ENCODE data around the gene GTF3C2. TPM values are rescaled to one million over a fixed set of nuclear protein-coding genes. Genes with fewer than 3 reads are reported as not detected.

GTF3C2 gene
- polyA plus RNA-seq, 1 donor = 86.7 TPM

DNA sequence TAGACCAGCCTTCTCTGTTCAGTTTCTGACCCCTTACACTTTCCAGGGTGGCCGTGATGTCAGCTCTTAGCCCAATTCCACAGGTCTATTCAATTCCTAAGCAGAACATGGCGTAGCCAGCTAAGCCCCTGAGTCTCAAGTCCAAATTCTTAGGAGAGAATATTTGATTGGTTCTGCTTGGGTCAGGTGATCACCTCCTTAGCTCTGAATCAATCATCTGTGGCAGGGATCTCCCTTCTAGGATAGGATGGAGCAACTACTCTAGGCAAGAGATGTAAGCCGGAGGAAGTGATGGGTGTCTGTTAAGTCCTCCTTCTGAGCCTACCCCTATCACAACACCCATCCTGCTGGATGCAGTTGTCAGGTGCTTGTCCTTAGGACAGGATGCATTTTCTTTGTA lies 59.4 kb downstream of the GTF3C2 start:
- DNase-seq = no peak

- DNase-seq = no peak
Measured at GRCh38 chr2:27296481-27296880, 60.1 kb downstream of the GTF3C2 start.

- no peak for DNase-seq
Measured at GRCh38 chr2:27294928-27295327, 61.6 kb downstream of the GTF3C2 start.

DNA sequence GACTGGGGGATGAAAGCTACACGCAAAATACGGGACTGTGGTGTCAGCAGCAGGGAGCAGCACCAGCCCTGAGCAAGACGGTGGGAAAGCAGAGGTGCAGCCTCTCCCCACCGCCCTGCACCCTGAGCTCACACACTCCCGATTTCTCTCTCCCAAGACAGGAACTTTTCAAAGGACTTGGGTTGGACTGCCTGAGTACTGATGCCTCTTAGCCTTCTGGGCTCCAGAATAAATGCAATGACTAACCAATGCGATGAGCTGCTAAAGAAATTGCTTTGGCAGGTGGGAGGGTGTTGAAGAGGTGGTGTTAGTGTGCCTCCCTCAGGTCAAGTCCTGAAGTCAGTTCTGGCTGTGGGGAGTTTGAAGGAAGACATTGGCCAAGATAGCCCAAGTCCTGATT lies 64.7 kb downstream of the GTF3C2 start:
- DNase-seq = no peak

- no peak for DNase-seq
Measured at GRCh38 chr2:27290549-27290948, 66.0 kb downstream of the GTF3C2 start.

DNA sequence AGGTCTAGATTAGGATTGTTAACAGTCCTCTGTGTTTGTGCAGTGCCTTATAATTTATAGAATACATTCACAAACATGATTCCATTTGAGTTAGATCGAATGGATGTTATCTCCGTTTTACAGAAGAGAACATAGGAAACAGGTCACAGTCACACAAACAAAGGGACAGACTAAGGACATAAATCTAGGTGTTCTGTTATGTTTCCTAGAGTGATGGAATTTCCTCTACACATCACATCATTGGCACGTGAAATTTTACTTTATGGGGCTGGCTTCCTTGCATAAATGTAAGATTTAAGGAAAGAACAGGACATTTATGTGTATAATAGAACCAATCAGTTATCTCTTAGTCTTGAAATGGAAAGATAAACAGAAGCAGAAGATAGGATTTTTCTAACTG lies 68.0 kb downstream of the GTF3C2 start:
- no peak for DNase-seq

- no peak for DNase-seq
Measured at GRCh38 chr2:27285481-27285880, 71.1 kb downstream of the GTF3C2 start.

GRCh38 chr2:27284996-27285395 lies 71.6 kb downstream of the GTF3C2 start:
- no peak for DNase-seq

DNA sequence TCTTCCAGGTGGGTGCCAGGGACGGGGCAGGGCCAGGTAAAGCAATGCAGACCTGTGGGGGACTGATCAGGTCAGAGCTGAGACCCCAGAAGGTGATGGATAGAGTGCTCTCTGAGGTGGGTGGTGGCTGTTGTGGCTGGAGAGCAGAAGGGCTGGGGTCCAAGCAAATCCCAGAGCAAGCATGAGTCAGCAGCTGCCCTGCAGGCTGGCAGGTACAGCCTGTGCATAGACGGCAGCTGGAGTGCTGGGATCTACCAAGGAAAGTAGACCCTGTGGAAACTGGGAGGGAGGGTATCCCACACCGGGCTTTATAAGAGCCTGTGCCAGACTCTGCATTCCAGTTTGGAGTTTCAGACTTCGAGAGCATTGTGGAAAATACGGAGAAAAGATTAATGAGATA lies 73.7 kb downstream of the GTF3C2 start:
- DNase-seq = no peak

GRCh38 chr2:27281855-27282559 lies 74.6 kb downstream of the GTF3C2 start, which contains the start of gene TRIM54:
Gene TRIM54 (plus strand): TSS chr2:27282429. CDS start chr2:27282732, 303 bp downstream.
- no peak for DNase-seq

GRCh38 chr2:27281442-27281841 lies 75.1 kb downstream of the GTF3C2 start:
- DNase-seq = no peak

DNA sequence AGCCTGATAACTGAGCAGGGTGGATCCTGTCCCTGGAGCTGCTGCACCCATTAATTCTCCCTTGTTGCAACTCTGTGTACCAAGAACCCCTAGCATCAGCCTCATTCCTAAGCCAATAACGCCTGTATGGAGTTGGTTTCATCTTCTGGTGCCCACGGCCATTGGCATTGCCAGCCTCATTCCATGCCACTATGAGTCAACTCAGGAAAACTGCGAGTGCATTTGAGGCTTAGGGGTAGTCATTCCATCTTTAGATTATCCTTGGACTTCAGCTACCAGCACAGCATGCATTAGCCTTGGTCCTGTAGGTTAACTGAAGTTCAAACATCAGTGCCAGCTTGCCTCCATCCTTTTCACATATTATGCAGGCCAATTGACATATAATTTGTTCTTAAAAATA lies 75.7 kb downstream of the GTF3C2 start:
- no peak for DNase-seq

DNA sequence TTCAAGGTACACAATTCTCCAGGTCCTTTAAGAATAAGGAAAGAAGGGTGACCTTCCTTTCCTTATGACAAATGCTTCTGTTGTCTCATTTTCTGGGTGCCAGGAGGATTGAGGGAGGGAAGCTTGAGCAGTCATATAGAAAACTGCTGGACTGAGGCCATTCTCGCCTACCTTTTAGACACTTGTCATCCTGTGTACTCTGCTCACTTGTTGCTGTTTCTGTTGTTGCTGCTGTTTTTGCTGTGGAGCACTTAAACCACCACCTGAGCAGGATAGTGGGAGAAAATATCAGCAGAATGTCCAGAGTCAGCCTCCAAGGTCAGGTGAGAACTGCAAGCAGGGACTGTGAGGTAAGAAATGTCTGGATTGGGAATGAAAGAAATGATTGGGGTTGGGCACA lies 78.6 kb downstream of the GTF3C2 start:
- DNase-seq = no peak

Other genes with a start within 250 kb of the GTF3C2 start
- 5.4 TPM for gene CGREF1, start 237.6 kb downstream of the GTF3C2 start, polyA plus RNA-seq (ENCODE audit: insufficient read length)
- 1.4 TPM for gene ABHD1, start 232.9 kb downstream of the GTF3C2 start, polyA plus RNA-seq (ENCODE audit: insufficient read length)
- gene PREB, start 222.1 kb downstream of the GTF3C2 start, polyA plus RNA-seq (ENCODE audit: insufficient read length) = 49.3 TPM
- gene PRR30, start 217.4 kb downstream of the GTF3C2 start, polyA plus RNA-seq (ENCODE audit: insufficient read length) = not detected
- 0.50 TPM for gene TCF23, start 207.8 kb downstream of the GTF3C2 start, polyA plus RNA-seq (ENCODE audit: insufficient read length)
- gene ATRAID, start 144.7 kb downstream of the GTF3C2 start, polyA plus RNA-seq (ENCODE audit: insufficient read length) = 147 TPM
- gene SLC5A6, start 144.5 kb downstream of the GTF3C2 start, polyA plus RNA-seq (ENCODE audit: insufficient read length) = 48.6 TPM
- gene CAD, start 139.4 kb downstream of the GTF3C2 start, polyA plus RNA-seq (ENCODE audit: insufficient read length) = 54.3 TPM
- gene SLC30A3, start 93.7 kb downstream of the GTF3C2 start, polyA plus RNA-seq (ENCODE audit: insufficient read length) = 6.2 TPM
- gene DNAJC5G, start 81.3 kb downstream of the GTF3C2 start, polyA plus RNA-seq (ENCODE audit: insufficient read length) = 2.0 TPM
- 6.7 TPM for gene TRIM54, start 74.3 kb downstream of the GTF3C2 start, polyA plus RNA-seq (ENCODE audit: insufficient read length)
- 0.65 TPM for gene UCN, start 48.3 kb downstream of the GTF3C2 start, polyA plus RNA-seq (ENCODE audit: insufficient read length)
- 97.4 TPM for gene MPV17, start 33.7 kb downstream of the GTF3C2 start, polyA plus RNA-seq (ENCODE audit: insufficient read length)
- 57.9 TPM for gene EIF2B4, start 13.6 kb upstream of the GTF3C2 start, polyA plus RNA-seq (ENCODE audit: insufficient read length)
- 94.4 TPM for gene SNX17, start 13.9 kb upstream of the GTF3C2 start, polyA plus RNA-seq (ENCODE audit: insufficient read length)
- gene ZNF513, start 24.0 kb upstream of the GTF3C2 start, polyA plus RNA-seq (ENCODE audit: insufficient read length) = 19.6 TPM
- 96.0 TPM for gene PPM1G, start 52.8 kb upstream of the GTF3C2 start, polyA plus RNA-seq (ENCODE audit: insufficient read length)
- gene NRBP1, start 71.9 kb upstream of the GTF3C2 start, polyA plus RNA-seq (ENCODE audit: insufficient read length) = 132 TPM
- gene KRTCAP3, start 85.6 kb upstream of the GTF3C2 start, polyA plus RNA-seq (ENCODE audit: insufficient read length) = 10.7 TPM
- gene IFT172, start 133.0 kb upstream of the GTF3C2 start, polyA plus RNA-seq (ENCODE audit: insufficient read length) = 71.8 TPM
- gene FNDC4, start 138.4 kb upstream of the GTF3C2 start, polyA plus RNA-seq (ENCODE audit: insufficient read length) = 6.8 TPM
- 0.10 TPM for gene GCKR, start 140.1 kb upstream of the GTF3C2 start, polyA plus RNA-seq (ENCODE audit: insufficient read length)
- 90.0 TPM for gene ZNF512, start 226.3 kb upstream of the GTF3C2 start, polyA plus RNA-seq (ENCODE audit: insufficient read length)